Neural cell (in vitro differentiated cells): Measurements from ENCODE around the gene COPG1. TPM values are rescaled to one million over a fixed set of nuclear protein-coding genes. Genes with fewer than 3 reads are reported as not detected.

Experiments
- H2AFZ ChIP-seq: fragments of 200-600, 300-800 bp; sonication (generic), shearing (Covaris generic); 2 replicates; pipeline ENCODE4 v1.6.0; 2014; ENCODE audit warnings: low read depth, mild to moderate bottlenecking, antibody characterized with exemption, low read length, moderate library complexity
- H3F3A ChIP-seq: fragments of 200-600 bp; shearing (Covaris generic); 2 replicates; pipeline ENCODE4 v1.6.1; 2016; ENCODE audit warnings: mild to moderate bottlenecking, moderate library complexity, mixed read lengths, antibody characterized with exemption, low read length; ENCODE audit not compliant: insufficient read depth, poor library complexity, severe bottlenecking
- H3K27ac ChIP-seq: fragments of 200-600, 300-800 bp; sonication (generic), shearing (Covaris generic); 2 replicates; pipeline ENCODE4 v1.5.1; 2014; ENCODE audit warnings: mild to moderate bottlenecking, low read length, moderate library complexity
- H3K27me3 ChIP-seq: fragments of 300-800, 200-600 bp; sonication (generic), shearing (Covaris generic); 2 replicates; pipeline ENCODE4 v1.6.0; 2014; ENCODE audit warnings: mild to moderate bottlenecking, low read depth, low read length, moderate library complexity; ENCODE audit not compliant: insufficient read depth
- H3K36me3 ChIP-seq: fragments of 300-800, 200-600 bp; sonication (generic), shearing (Covaris generic); 2 replicates; pipeline ENCODE4 v1.5.1; 2014; ENCODE audit warnings: mild to moderate bottlenecking, antibody characterized with exemption, low read length, moderate library complexity; ENCODE audit not compliant: insufficient read depth
- H3K4me2 ChIP-seq: fragments of 300-800, 200-600 bp; sonication (generic), shearing (Covaris generic); 2 replicates; pipeline ENCODE4 v1.6.0; 2014; ENCODE audit warnings: mild to moderate bottlenecking, low read length
- H3K4me3 ChIP-seq: fragments of 300-800, 200-600 bp; sonication (generic), shearing (Covaris generic); 2 replicates; pipeline ENCODE4 v1.5.1; 2014; ENCODE audit warnings: mild to moderate bottlenecking, low read length, moderate library complexity
- H3K79me2 ChIP-seq: fragments of 200-600 bp; shearing (Covaris generic); replicated peaks from 2 replicates; pipeline ENCODE4 v1.6.0; 2014; ENCODE audit warnings: mild to moderate bottlenecking, low read length, moderate library complexity; ENCODE audit not compliant: insufficient read depth
- H3K9ac ChIP-seq: fragments of 300-800, 200-600 bp; sonication (generic), shearing (Covaris generic); 2 replicates; pipeline ENCODE4 v1.6.1; 2016; ENCODE audit warnings: mild to moderate bottlenecking, low read length, mixed read lengths
- H3K9me2 ChIP-seq: fragments of 200-600 bp; shearing (Covaris generic); 2 replicates; pipeline ENCODE4 v1.6.1; 2016; ENCODE audit warnings: mild to moderate bottlenecking, low read length, mixed read lengths; ENCODE audit not compliant: insufficient read depth
- H3K9me3 ChIP-seq: fragments of 200-600, 300-800 bp; sonication (generic), shearing (Covaris generic); 2 replicates; pipeline ENCODE4 v1.6.1; 2016; ENCODE audit warnings: mild to moderate bottlenecking, mixed run types, low read length, moderate library complexity, mixed read lengths
- H4K20me1 ChIP-seq: fragments of 200-600 bp; shearing (Covaris generic); 2 replicates; pipeline ENCODE4 v1.6.1; 2016; ENCODE audit warnings: mild to moderate bottlenecking, mixed run types; ENCODE audit not compliant: insufficient read depth
- EP300 ChIP-seq: fragments of 450-650 bp; conservative IDR thresholded peaks from 2 replicates; pipeline ENCODE4 v1.6.1; 2014; ENCODE audit warnings: antibody characterized with exemption, mild to moderate bottlenecking, moderate library complexity; ENCODE audit not compliant: poor library complexity, severe bottlenecking
- EZH2 ChIP-seq: fragments of 200-600, 300-800 bp; shearing (Covaris generic), sonication (generic); IDR thresholded peaks from 2 replicates; pipeline ENCODE4 v1.6.1; 2014; ENCODE audit warnings: antibody characterized with exemption, low read length, borderline replicate concordance, mild to moderate bottlenecking; ENCODE audit not compliant: insufficient read depth, poor library complexity, severe bottlenecking
- MXI1 ChIP-seq: fragments of 450-650 bp; conservative IDR thresholded peaks from 2 replicates; pipeline ENCODE4 v1.6.1; 2014; ENCODE audit warnings: antibody characterized with exemption, mild to moderate bottlenecking; ENCODE audit not compliant: poor library complexity, severe bottlenecking
- POLR2AphosphoS5 ChIP-seq: IDR thresholded peaks from 2 replicates; pipeline ENCODE4 v1.6.1; 2012
- RAD21 ChIP-seq: fragments of 450-650 bp; conservative IDR thresholded peaks from 2 replicates; pipeline ENCODE4 v1.6.1; 2014; ENCODE audit warnings: antibody characterized with exemption, mild to moderate bottlenecking, moderate library complexity
- REST ChIP-seq: IDR thresholded peaks from 2 replicates; pipeline ENCODE4 v1.6.1; 2012; ENCODE audit warnings: borderline replicate concordance
- SMC3 ChIP-seq: fragments of 450-650 bp; conservative IDR thresholded peaks from 2 replicates; pipeline ENCODE4 v1.6.1; 2014; ENCODE audit warnings: antibody characterized with exemption, mild to moderate bottlenecking, moderate library complexity; ENCODE audit not compliant: poor library complexity
- TAF1 ChIP-seq: IDR thresholded peaks from 2 replicates; pipeline ENCODE4 v1.6.1; 2012; ENCODE audit warnings: low read depth
- polyA plus RNA-seq: library from polyadenylated mRNA; depleted of rRNA; stranded (reverse); fragments of >200 nt; gene quantifications from 2 replicates; pipeline ENCODE4 v1.2.3, GENCODE V29; 2014
- TF ChIP-seq, protein P1 (sequence below): fragments of 450-650 bp; IDR thresholded peaks from 2 replicates; pipeline ENCODE4 v1.5.1; 2014; ENCODE audit warnings: antibody characterized with exemption, mild to moderate bottlenecking, moderate library complexity; ENCODE audit not compliant: poor library complexity, severe bottlenecking

The COPG1 gene
- polyA plus RNA-seq, 1 donor from 2014 or later, result 75.0 TPM

- Histone ChIP-seq H3K9me3 (no peaks in the 10 kb centered on the region), H3F3A (no peaks in the 10 kb centered on the region), H2AFZ (no peak overlapping the region), H3K79me2 (no peaks in the 10 kb centered on the region), H3K36me3 (no peaks in the 10 kb centered on the region), H3K4me3 (no peak overlapping the region), H3K27me3 (no peaks in the 10 kb centered on the region), H4K20me1 (no peaks in the 10 kb centered on the region), H3K9me2 (no peaks in the 10 kb centered on the region), H3K9ac (no peak overlapping the region), H3K4me2 (no peak overlapping the region), H3K27ac (no peak overlapping the region)
- no peak for TF ChIP-seq POLR2AphosphoS5
- no peak for TF ChIP-seq REST
- no peak for TF ChIP-seq RAD21
- no peak for TF ChIP-seq EZH2
- no peak for TF ChIP-seq MXI1
- no peak for TF ChIP-seq EP300
- TF ChIP-seq, protein P1, sequence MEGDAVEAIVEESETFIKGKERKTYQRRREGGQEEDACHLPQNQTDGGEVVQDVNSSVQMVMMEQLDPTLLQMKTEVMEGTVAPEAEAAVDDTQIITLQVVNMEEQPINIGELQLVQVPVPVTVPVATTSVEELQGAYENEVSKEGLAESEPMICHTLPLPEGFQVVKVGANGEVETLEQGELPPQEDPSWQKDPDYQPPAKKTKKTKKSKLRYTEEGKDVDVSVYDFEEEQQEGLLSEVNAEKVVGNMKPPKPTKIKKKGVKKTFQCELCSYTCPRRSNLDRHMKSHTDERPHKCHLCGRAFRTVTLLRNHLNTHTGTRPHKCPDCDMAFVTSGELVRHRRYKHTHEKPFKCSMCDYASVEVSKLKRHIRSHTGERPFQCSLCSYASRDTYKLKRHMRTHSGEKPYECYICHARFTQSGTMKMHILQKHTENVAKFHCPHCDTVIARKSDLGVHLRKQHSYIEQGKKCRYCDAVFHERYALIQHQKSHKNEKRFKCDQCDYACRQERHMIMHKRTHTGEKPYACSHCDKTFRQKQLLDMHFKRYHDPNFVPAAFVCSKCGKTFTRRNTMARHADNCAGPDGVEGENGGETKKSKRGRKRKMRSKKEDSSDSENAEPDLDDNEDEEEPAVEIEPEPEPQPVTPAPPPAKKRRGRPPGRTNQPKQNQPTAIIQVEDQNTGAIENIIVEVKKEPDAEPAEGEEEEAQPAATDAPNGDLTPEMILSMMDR, result no peak
- no peak for TF ChIP-seq TAF1
- TF ChIP-seq SMC3, result no peak
Observed at GRCh38 chr3:129205109-129205832, 44.1 kb upstream of the COPG1 start.

DNA sequence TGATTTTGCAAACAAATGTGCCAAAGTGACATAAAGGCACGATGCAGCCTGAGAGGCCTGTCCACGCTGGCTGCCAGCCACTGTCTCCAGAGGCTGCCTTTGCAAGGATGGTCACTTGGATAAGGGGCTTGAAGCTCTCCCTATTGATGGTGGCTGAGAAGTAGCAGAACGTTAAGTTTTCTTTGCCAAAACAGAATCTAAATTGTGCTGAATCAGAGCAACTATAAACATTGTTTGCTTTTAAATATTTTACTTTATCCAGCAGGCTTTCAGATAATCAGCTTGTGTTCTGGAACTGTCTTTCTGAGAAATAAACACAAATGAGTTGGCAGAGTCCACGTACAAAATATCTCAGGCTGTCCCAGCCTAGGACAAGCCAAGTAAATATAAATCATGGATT is 41.9 kb upstream of the COPG1 start:
- no peaks in the 10 kb centered on the region for H3K27me3 ChIP-seq
- no peak overlapping the region for H3K4me3 ChIP-seq
- no peaks in the 10 kb centered on the region for H3K79me2 ChIP-seq
- H3K4me2 ChIP-seq, result no peak overlapping the region
- TF ChIP-seq MXI1 (no peak), SMC3 (no peak), EP300 (no peak), POLR2AphosphoS5 (no peak), RAD21 (no peak), TAF1 (no peak), EZH2 (no peak)
- TF ChIP-seq, protein P1, result no peak
- H3K9me3 ChIP-seq, result no peaks in the 10 kb centered on the region
- H3K27ac ChIP-seq, result no peak overlapping the region
- no peak overlapping the region for H2AFZ ChIP-seq
- H4K20me1 ChIP-seq, result no peaks in the 10 kb centered on the region
- no peaks in the 10 kb centered on the region for H3K36me3 ChIP-seq
- H3K9me2 ChIP-seq, result no peaks in the 10 kb centered on the region
- H3F3A ChIP-seq, result no peaks in the 10 kb centered on the region
- no peak overlapping the region for H3K9ac ChIP-seq
